NCI-H2107 (cell line): ENCODE results near the gene DAAM2.

Experiments
- DNase-seq: peaks from one replicate; lab custom pipeline; 2025; lab: John Stamatoyannopoulos, UW

Gene DAAM2

DNA sequence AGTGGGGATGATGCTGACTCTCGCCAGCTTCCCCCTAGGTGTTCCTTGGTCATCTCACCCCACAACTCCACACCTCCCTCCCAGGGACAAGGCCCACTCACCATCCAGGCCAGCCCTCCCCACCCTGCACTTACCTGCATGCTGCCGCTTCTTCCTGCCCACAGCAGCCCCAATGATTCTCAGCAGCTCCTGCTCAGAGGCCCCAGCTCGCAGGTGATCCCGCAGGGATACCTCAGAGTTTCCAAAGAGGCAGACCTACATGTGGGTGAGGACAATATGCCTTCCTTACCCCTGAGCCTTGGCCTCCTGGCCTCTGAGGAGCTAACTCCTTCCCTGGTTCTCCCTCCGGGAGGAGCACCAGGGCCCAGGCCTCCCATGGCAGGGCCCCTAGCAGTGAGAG is 117.5 kb downstream of the DAAM2 start:
- DNase-seq, result no peak

- DNase-seq, result no peak
Observed at GRCh38 chr6:39910164-39910563, 118.0 kb downstream of the DAAM2 start.

- no peak for DNase-seq
Observed at GRCh38 chr6:39910744-39911143, 118.6 kb downstream of the DAAM2 start.

GRCh38 chr6:39911513-39912125 is 119.4 kb downstream of the DAAM2 start:
- no peak for DNase-seq

GRCh38 chr6:39912446-39912845 is 120.3 kb downstream of the DAAM2 start:
- DNase-seq, result no peak

DNA sequence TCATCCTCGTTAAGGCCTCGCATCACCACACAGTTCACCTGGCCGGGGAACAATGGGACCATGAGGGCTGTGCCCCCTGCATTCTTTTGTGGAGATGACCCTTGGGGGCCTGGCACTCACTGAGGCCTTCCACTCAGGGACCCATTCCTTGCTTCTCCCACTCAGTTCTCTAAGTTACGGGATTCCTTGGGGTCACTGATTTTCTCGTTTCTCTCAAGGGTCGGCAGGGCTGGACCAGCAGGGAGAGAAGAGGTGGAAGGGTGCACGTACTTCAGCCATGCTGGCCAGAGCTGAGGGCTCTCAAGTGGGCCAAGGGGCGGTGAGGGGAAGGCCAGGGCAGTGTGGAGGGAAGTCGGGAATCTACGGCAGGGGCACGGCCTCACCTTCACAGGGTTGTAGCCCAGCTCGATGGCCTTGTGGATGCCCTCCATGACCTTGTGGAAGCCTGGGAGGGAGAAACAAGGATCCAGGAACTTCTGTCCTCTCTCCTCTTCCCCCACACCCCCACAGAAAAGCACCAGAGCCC is 121.3 kb downstream of the DAAM2 start:
- no peak for DNase-seq

- DNase-seq, result no peak
Observed at GRCh38 chr6:39914239-39914638, 122.1 kb downstream of the DAAM2 start.

DNA sequence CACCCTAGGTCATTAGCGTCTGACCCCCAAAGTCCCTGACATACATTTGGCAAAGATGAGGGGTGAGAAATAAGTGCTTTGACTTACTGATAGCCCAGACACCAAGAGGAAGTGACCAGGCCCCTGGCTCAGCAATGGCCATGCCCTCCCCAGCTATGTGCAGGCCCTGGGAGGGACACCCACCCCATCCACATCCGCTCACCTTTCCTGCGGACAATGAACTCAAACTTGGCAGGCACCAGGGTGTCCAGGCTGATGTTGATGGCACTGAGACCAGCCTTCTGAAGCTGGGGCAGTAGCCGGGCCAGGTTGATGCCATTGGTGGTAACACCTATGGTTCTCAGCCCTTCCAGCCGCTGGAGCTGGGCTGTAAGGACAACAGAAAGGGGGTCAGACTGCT is 123.7 kb downstream of the DAAM2 start:
- DNase-seq, result no peak

- DNase-seq, result no peak
Observed at GRCh38 chr6:39917329-39917728, 125.2 kb downstream of the DAAM2 start.

- DNase-seq, result no peak
Observed at GRCh38 chr6:39917981-39918380, 125.8 kb downstream of the DAAM2 start.

- no peak for DNase-seq
Observed at GRCh38 chr6:39918831-39919230, 126.7 kb downstream of the DAAM2 start.

DNA sequence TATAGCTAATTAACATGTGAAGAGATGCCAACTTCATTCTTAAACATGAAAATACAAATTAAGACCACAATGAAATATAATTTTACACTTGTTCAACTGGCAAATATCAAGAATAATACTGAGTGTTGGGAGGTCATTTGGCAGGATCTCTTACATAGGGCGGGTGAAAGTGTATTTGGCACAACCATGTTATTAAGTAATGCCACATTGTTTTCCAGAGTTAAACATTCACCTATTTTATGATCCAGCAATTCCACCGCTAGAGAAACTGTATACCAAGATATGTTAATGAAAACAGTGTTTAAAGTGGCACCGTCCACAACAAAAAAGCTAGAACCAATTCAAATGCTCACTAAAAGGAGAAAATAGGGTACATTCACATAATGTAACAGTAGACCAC is 128.0 kb downstream of the DAAM2 start:
- no peak for DNase-seq

- no peak for DNase-seq
Observed at GRCh38 chr6:39922821-39923220, 130.6 kb downstream of the DAAM2 start.

- no peak for DNase-seq
Observed at GRCh38 chr6:39923394-39923793, 131.2 kb downstream of the DAAM2 start.

DNA sequence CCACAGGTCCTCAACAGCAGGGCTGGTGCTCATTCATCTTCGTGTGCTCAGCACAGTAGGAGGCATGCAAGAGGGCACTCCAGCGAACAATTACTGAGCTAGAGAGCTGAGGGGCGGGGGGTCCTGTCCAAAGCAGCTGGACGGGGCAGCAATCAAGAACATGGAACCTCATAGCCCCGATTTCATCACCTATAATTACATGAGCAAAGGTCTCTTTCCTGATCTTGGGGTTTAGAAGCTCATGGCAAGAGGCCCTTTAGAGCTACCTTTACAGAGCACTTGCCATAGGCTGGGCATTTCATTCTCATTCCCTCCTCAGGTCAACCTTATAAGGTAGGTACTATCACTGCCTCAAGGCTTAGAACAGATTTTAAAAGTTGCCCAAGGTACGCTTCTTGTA is 131.7 kb downstream of the DAAM2 start:
- DNase-seq, result no peak

- DNase-seq, result no peak
Observed at GRCh38 chr6:39924283-39924682, 132.1 kb downstream of the DAAM2 start.

DNA sequence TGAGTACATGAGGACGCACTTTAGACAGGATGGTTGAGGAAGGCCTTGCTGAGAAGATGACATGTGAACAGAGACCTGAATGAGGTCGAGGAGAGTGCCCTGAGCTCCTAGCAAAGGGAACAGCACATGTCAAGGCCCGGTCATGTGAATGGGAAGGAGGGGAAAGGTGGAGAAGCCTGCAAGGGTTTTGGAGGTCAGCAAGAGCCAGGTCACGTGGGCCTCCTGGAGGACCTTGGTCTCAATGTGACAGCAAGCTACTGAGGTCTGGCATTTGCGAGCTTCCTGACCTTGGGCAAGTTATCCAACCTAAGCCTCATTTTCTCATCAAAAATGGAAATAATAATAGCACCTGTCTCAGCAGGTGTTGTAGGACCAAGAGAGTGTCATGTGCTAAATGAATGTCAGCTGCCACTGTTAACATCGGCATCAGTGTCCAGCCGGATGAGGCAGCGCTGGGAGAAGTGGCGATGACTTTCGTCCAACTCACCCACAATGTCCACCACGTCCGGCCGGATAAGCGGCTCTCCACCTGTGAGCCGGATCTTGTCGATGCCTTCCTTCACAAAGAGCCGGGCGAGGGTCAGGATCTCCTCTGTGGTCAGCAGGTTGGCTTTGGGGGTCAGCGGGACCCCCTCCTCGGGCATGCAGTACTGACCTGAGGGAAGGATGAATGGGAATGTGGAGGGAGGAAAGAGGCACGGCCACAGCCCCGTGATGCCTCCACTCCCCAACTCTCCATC is 133.2 kb downstream of the DAAM2 start:
- DNase-seq, result no peak

DNA sequence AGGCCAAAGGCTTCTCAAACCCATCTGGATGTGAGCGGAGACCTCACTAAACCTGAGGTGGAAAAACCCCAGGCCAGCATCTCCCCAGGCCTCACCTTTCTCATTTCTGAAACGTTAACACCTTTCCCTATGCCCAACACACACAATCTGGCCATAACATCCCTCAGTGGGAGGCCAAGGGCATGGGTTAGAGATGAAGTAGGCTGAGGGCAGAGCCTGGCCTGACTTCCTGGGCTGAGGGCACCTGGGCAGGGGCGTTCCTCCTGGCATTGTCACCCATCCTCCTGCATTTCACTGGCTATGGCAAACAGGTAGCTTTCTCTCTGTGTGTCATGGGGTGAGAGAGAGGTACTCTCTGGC is 133.7 kb downstream of the DAAM2 start:
- no peak for DNase-seq

- DNase-seq, result no peak
Observed at GRCh38 chr6:39926668-39927067, 134.5 kb downstream of the DAAM2 start.

- DNase-seq, result no peak
Observed at GRCh38 chr6:39927159-39927558, 135.0 kb downstream of the DAAM2 start.

DNA sequence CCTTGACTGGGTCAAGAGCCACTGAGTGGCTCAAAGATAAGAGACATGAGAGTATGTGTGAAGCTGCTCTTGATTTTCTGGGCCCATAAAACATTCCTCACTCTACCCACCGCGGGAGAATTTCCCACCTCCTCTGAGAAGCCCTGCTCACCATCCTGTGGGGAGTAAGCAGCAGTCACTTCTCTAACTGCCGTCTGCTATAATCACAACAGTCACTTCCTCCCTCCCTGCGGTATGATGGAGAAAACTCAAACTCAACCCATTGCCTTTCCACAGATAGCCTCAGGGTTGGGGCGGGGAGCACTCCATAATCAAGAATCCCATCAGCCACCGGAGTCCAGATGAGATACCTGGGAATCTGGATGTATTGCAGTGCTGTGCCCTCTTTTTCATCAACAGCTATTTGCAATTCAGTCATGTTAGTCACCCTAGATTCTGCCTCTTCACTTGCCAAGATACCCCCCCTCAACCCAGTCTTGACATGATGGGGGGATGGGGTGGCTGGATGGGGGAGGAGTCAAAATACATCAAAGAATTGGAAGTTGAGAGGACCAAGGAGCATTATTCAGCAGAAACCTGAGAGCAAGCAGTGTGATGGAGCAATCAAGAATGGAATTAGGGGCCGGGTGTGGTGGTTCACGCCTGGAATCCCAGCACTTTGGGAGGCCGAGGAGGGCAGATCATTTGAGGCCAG is 137.0 kb downstream of the DAAM2 start:
- DNase-seq, result no peak

DNA sequence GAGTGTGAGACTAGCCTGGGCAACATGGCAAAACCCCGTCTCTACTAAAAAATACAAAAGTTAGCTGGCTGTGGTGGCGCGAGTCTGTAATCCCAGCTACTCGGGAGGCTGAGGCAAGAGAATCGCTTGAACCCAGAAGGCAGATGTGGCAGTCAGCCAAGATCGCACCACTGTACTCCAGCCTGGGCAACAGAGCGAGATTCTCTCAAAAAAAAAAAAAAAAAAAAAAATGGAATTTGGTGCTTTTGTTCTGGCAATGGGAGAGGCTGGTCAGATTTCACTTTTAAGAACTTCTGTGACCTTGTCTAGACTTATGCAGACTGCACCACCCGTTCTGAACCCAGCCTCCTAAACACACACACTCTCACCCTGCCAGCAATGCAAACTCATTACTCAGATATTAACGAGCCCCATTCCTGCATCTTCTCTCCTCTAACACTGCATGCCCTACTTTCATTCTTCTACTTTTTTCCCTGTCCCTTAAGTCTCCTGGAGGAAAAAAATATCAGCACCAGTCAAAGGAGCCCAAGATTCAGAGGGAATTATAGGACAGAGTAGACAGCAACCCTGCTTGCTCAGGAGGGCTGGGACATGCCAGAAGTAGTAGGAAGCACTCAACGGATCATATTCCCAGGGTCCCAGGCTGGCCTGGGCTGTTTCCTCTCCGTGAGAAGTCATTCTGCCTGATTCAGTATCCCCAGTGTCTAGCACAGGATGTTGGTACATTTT is 137.7 kb downstream of the DAAM2 start:
- no peak for DNase-seq

DNA sequence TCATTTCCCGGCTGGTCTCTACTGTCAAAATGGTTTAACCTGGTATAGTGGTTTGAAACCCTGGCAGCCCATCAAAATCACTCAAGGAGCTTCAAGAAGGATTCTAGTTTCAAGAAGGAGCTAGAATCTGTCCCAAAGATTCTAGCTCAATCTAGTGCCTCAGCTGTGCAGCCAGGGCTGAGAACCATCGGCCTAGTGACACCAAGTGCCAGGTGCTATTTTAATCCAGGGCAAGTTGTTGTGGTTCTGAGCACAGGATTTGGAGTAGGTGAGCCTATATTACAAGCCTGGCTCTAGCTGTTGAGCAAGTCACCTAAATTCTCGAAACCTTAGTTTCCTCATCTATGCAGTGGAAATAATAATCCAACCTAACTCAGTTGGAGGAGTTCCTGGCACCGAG is 138.4 kb downstream of the DAAM2 start:
- no peak for DNase-seq
